Kidney epithelial cell (primary cell): ENCODE data around the gene DNAL1. TPM values are rescaled to one million over a fixed set of nuclear protein-coding genes. Genes with fewer than 3 reads are reported as not detected.

ENCODE experiments used
- DNase-seq: peaks from one replicate; pipeline ENCODE4 v3.0.0-alpha.2; 2010; ENCODE audit warnings: low read depth
- H3K27me3 ChIP-seq: 2 replicates; pipeline ENCODE4 v1.6.0; 2011; ENCODE audit warnings: low read length; ENCODE audit not compliant: control insufficient read depth, insufficient read depth
- H3K36me3 ChIP-seq: 2 replicates; pipeline ENCODE4 v1.5.1; 2011; ENCODE audit warnings: low read length; ENCODE audit not compliant: control insufficient read depth, insufficient read depth
- H3K4me3 ChIP-seq: 2 replicates; pipeline ENCODE4 v1.5.1; 2011; ENCODE audit warnings: low read depth, mild to moderate bottlenecking, control low read depth, low read length
- total RNA-seq: library from RNA; depleted of rRNA; stranded (reverse); fragments of >200 nt; gene quantifications from 2 replicates; pipeline ENCODE4 v1.2.3, GENCODE V29; 2015
- TF ChIP-seq, protein P1 (sequence below): IDR thresholded peaks from 2 replicates; pipeline ENCODE4 v1.5.1; 2011; ENCODE audit warnings: mild to moderate bottlenecking, moderate library complexity, low read length, control low read depth, inconsistent platforms; ENCODE audit not compliant: insufficient read depth, poor library complexity, severe bottlenecking

Gene DNAL1
- total RNA-seq, 1 donor from 2014 or later = 19.3 TPM

DNA sequence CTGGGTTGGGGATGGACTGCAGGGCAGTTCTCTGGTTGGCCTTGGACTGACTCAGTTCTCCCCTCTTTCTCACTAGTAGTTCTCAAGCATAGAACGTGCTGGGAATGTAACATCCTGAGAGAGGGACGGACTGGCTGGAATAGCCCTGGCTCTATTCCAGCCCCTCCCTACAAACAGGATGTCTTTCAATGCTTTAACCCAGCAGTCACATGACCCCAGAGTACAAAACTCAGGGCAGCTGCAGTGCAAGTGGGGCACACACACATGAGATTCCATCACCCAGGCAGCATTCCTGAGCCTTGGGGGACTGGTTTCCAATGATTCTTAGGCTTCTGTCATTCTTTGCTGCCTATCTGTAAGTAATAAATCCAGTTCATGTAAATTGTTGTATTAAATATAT is 34.1 kb upstream of the DNAL1 start:
- TF ChIP-seq, protein P1, sequence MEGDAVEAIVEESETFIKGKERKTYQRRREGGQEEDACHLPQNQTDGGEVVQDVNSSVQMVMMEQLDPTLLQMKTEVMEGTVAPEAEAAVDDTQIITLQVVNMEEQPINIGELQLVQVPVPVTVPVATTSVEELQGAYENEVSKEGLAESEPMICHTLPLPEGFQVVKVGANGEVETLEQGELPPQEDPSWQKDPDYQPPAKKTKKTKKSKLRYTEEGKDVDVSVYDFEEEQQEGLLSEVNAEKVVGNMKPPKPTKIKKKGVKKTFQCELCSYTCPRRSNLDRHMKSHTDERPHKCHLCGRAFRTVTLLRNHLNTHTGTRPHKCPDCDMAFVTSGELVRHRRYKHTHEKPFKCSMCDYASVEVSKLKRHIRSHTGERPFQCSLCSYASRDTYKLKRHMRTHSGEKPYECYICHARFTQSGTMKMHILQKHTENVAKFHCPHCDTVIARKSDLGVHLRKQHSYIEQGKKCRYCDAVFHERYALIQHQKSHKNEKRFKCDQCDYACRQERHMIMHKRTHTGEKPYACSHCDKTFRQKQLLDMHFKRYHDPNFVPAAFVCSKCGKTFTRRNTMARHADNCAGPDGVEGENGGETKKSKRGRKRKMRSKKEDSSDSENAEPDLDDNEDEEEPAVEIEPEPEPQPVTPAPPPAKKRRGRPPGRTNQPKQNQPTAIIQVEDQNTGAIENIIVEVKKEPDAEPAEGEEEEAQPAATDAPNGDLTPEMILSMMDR = no peak
- no peak for DNase-seq

DNA sequence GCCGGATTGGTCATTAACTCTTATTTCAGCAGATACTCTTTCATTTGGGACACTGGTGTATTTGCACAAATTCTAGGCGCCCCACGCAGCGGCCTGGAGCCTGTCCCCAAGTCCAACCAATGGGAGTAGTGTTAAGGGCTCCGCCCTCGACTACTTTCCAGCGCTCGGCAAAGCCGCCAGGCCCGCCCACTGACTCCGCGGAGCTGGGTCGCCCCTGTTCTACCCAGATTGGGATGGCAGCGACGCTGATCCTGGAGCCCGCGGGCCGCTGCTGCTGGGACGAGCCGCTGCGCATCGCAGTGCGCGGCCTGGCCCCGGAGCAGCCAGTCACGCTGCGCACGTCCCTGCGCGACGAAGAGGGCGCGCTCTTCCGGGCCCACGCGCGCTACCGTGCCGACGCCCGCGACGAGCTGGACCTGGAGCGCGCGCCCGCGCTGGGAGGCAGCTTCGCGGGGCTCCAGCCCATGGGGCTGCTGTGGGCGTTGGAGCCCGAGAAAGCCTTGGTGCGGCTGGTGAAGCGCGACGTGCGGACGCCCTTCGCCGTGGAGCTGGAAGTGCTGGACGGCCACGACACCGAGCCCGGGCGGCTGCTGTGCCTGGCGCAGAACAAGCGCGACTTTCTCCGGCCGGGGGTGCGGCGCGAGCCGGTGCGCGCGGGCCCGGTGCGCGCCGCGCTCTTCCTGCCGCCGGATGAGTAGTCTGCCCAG is 32.3 kb upstream of the DNAL1 start, which contains the start of gene ACOT6:
Gene ACOT6, plus strand, starts transcription at position 179 of the 707 bp plus-strand sequence. Its CDS starts 55 bp downstream, at position 234.
- DNase-seq = peak; percentile 28
- no peaks in the 10 kb centered on the region for H3K27me3 ChIP-seq
- peak within 1 kb of the TSS; percentile 54 for H3K4me3 ChIP-seq
- no peaks in the 10 kb centered on the region for H3K36me3 ChIP-seq
- TF ChIP-seq, protein P1 = no peak

More for the DNA sequence above, 34.1 kb upstream of the DNAL1 start:
- no peaks in the 10 kb centered on the region for H3K27me3 ChIP-seq
- H3K36me3 ChIP-seq = no peaks in the 10 kb centered on the region
- H3K4me3 ChIP-seq = no peak overlapping the region

DNA sequence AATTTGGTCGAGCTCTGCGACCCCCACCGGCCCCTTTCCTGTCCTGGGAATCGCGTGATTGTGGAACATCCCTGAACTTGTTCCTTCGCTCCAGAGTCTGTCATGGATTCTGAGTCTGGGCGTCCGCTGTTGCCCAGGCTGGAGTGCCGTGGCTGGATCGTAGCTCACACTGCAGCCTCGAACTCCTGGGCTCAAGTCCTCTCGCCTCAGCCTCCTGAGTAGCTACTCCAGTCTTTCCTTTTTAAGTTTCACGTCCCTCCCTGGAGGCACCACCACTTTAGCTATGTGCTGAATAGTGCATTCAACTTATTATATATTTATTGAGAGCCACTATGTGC is 31.8 kb upstream of the DNAL1 start:
- H3K36me3 ChIP-seq = no peaks in the 10 kb centered on the region
- H3K27me3 ChIP-seq = no peaks in the 10 kb centered on the region
- TF ChIP-seq, protein P1 = no peak
- DNase-seq = no peak
- peak overlapping the region; percentile 54 for H3K4me3 ChIP-seq

DNA sequence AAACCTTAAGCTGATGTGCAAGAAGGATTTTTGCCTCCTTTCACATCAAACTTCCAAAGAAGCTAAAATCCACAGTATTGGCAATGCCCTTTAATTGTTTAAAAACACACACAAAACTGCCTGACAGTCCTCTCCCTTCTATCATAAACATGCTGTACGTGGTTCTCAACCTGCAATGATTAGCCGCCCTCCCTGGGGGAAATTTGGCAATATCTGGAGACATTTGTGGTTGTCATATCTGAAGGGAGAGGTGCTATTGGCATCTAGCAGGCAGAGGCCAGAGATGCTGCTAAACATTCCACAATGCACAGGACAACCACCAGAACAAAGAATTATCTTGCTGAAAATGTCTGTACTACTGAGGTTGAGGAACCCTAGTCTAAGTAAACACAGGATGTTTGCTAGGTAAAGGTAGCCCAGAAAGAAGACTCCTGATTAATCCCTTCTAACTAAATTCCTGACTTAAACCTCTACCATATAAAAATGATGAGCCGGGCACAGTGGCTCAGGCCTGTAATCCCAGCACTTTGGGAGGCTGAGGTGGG is 31.3 kb upstream of the DNAL1 start:
- TF ChIP-seq, protein P1 = no peak
- Histone ChIP-seq H3K4me3 (no peak overlapping the region), H3K36me3 (no peaks in the 10 kb centered on the region), H3K27me3 (no peaks in the 10 kb centered on the region)
- no peak for DNase-seq

DNA sequence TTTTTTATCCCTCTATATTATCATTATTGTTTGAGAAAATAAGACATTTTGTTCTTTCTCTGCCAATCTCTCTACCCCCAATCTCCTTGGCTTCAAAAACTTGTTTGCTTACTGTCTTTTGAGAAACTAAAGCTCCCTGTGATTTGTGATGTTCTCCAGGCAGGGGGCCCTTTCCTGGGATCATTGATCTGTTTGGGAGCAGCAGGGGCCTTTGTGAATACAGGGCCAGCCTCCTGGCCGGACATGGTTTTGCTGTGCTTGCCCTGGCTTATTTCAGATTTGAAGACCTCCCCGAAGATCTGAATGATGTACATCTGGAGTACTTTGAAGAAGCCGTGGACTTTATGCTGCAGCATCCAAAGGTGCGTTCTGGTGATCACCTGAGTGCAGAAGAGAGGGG is 28.0 kb upstream of the DNAL1 start:
- TF ChIP-seq, protein P1 = no peak
- no peaks in the 10 kb centered on the region for H3K36me3 ChIP-seq
- H3K4me3 ChIP-seq = no peak overlapping the region
- no peaks in the 10 kb centered on the region for H3K27me3 ChIP-seq
- no peak for DNase-seq

DNA sequence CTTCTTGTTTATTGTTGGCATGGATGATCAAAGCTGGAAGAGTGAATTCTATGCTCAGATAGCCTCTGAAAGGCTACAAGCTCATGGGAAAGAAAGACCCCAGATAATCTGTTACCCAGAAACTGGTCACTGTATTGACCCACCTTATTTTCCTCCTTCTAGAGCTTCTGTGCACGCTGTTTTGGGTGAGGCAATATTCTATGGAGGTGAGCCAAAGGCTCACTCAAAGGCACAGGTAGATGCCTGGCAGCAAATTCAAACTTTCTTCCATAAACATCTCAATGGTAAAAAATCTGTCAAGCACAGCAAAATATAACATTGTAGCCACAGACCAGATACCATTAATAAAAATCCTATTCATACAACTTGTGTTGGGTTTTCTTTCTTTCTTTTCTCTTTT is 25.3 kb upstream of the DNAL1 start:
- TF ChIP-seq, protein P1 = no peak
- H3K4me3 ChIP-seq = no peak overlapping the region
- H3K27me3 ChIP-seq = no peaks in the 10 kb centered on the region
- no peaks in the 10 kb centered on the region for H3K36me3 ChIP-seq
- DNase-seq = no peak
